GM12878 (cell line): ENCODE results near the gene IQUB. TPM values are rescaled to one million over a fixed set of nuclear protein-coding genes. Genes with fewer than 3 reads are reported as not detected.
A peak's percentile ranks its signal among the peaks of the same experiment; 100 is the strongest.

ENCODE experiments used
- ATAC-seq: fragments of 200-7000 bp; cut with Tn5 transposase; 3 replicates; pipeline ENCODE4 v1.9.1; 2020; ENCODE audit warnings: mild to moderate bottlenecking, moderate library complexity
- BruUV-seq: library from RNA; stranded (reverse); fragments of 400-500 nt; replicated peaks from 2 replicates; lab custom pipeline; 2021; lab: Mats Ljungman, UMichigan
- CTCF ChIA-PET: fragments of 300-600 bp; sonication (Branson Sonifier 250); formaldehyde crosslinking; extraction: SDS; loops from one replicate; lab custom pipeline; 2021; ENCODE audit warnings: inconsistent platforms; lab: Yijun Ruan, JAX
- POLR2A ChIA-PET: fragments of 350-600 bp; formaldehyde crosslinking; extraction: SDS; loops from one replicate; lab custom pipeline; 2021; ENCODE audit warnings: inconsistent platforms; lab: Charles Lee
- RAD21 ChIA-PET: fragments of 300-600 bp; sonication (Branson Sonifier 250); formaldehyde crosslinking; loops from one replicate; lab custom pipeline; 2023; ENCODE audit warnings: antibody characterized with exemption; ENCODE audit not compliant: unreplicated experiment; lab: Charles Lee
- SMC1A ChIA-PET: fragments of 300-600 bp; sonication (Branson Sonifier 250); formaldehyde crosslinking; loops from one replicate; lab custom pipeline; 2023; ENCODE audit not compliant: unreplicated experiment, uncharacterized antibody; lab: Charles Lee
- DNase-seq: peaks from one replicate; pipeline ENCODE4 v3.0.0-alpha.2; 2011; ENCODE audit warnings: low read depth, low spot score
- FAIRE-seq: peaks from 3 replicates; lab custom pipeline; 2011; peaks lifted over from hg19 to GRCh38; lab: Jason Lieb, UNC
- H2AFZ ChIP-seq: 2 replicates; pipeline ENCODE4 v1.6.0; 2011; ENCODE audit warnings: low read depth, low read length, control low read depth; ENCODE audit not compliant: control insufficient read depth
- H3K27ac ChIP-seq: 2 replicates; pipeline ENCODE4 v1.5.1; 2011; ENCODE audit warnings: control low read depth; ENCODE audit not compliant: control insufficient read depth, insufficient read depth
- H3K27me3 ChIP-seq, 2 experiments: replicated peaks in 1 of 2; 2 replicates each; pipeline versions ENCODE4 v1.6.0 to v1.6.1; 2011; ENCODE audit warnings: low read length in 1 of 2; ENCODE audit not compliant: control insufficient read depth in 2 of 2, insufficient read depth in 2 of 2
- H3K36me3 ChIP-seq, 2 experiments: 2 replicates each; pipeline ENCODE4 v1.5.1; 2011; ENCODE audit warnings: low read length in 1 of 2; ENCODE audit not compliant: control insufficient read depth in 2 of 2, insufficient read depth in 2 of 2
- H3K4me1 ChIP-seq: 2 replicates; pipeline ENCODE4 v1.6.1; 2011; ENCODE audit warnings: mild to moderate bottlenecking, low read length, moderate library complexity, mixed read lengths; ENCODE audit not compliant: control insufficient read depth, insufficient read depth
- H3K4me2 ChIP-seq: 2 replicates; pipeline ENCODE4 v1.6.0; 2011; ENCODE audit warnings: control low read depth; ENCODE audit not compliant: control insufficient read depth, insufficient read depth
- H3K4me3 ChIP-seq: fragments of 200-600 bp; sonication (generic); 2 replicates; pipeline ENCODE4 v1.5.1; 2016
- H3K79me2 ChIP-seq: 2 replicates; pipeline ENCODE4 v1.6.0; 2011; ENCODE audit warnings: low read length; ENCODE audit not compliant: control insufficient read depth, insufficient read depth
- H3K9ac ChIP-seq: 2 replicates; pipeline ENCODE4 v1.8.0; 2011; ENCODE audit warnings: low read length, control low read depth, mixed read lengths; ENCODE audit not compliant: control insufficient read depth, insufficient read depth
- H3K9me3 ChIP-seq: replicated peaks from 3 replicates; pipeline ENCODE4 v1.5.1; 2011; ENCODE audit warnings: mild to moderate bottlenecking, low read length; ENCODE audit not compliant: control insufficient read depth, insufficient read depth
- H4K20me1 ChIP-seq: 2 replicates; pipeline ENCODE4 v1.6.0; 2011; ENCODE audit not compliant: control insufficient read depth, insufficient read depth
- KLF5 ChIP-seq: fragments of 450-650 bp; IDR thresholded peaks from 2 replicates; pipeline ENCODE4 v1.6.1; 2014; ENCODE audit warnings: mild to moderate bottlenecking; ENCODE audit not compliant: partially characterized antibody
- SMAD5 ChIP-seq: IDR thresholded peaks from 2 replicates; pipeline ENCODE4 v1.6.1; 2016; ENCODE audit warnings: antibody characterized with exemption, low read depth
- SUZ12 ChIP-seq: fragments of 200-600 bp; sonication (generic); IDR thresholded peaks from one replicate; pipeline ENCODE4 v1.6.1; 2018; ENCODE audit warnings: antibody characterized with exemption, mild to moderate bottlenecking; ENCODE audit not compliant: unreplicated experiment
- TBL1XR1 ChIP-seq: IDR thresholded peaks from 2 replicates; pipeline ENCODE4 v1.6.1; 2012; ENCODE audit warnings: low read depth, low read length, improper control_type of control experiment
- WGBS: methylation state at CpG from one replicate; pipeline ENCODE4 v1.1.6; 2016; ENCODE audit warnings: low lambda C conversion rate; ENCODE audit not compliant: insufficient replicate concordance, insufficient coverage; ENCODE audit errors: missing lambda C conversion rate; 5-methylcytosine and 5-hydroxymethylcytosine counted together
- in situ Hi-C: fragments of 300-500 bp; cut with MboI; formaldehyde crosslinking; loops from 9 replicates; pipeline ENCODE4 v1.14.3; 2018; ENCODE audit warnings: mixed read lengths
- intact Hi-C: fragments of 100-400 bp; cut with micrococcal nuclease; formaldehyde crosslinking; loops from one replicate; pipeline ENCODE4 v1.14.2; 2022; ENCODE audit not compliant: unreplicated experiment
- polyA plus RNA-seq, 11 experiments: library from polyadenylated mRNA; depleted of rRNA in 4 of 11; unstranded in 6 of 11; stranded (reverse) in 5 of 11; fragments of >200 nt; fragmentation: Nextera tagmentation in 4 of 11; fragmentation: Illumina TruSeq in 1 of 11; extraction: Ambion mirVana in 4 of 11; extraction: Trizol in 1 of 11; gene quantifications; 1 replicate in 1 of 11; 2 replicates in 10 of 11; pipeline versions ENCODE4 v1.2.1 to v1.2.3, GENCODE V29; 2011 to 2016; ENCODE audit warnings: inconsistent platforms in 2 of 11, missing spikeins in 2 of 11, low read depth in 1 of 11
- total RNA-seq, 4 experiments: library from RNA; depleted of rRNA in 3 of 4; stranded (reverse); fragments of >200 nt in 3 of 4; fragmentation: Illumina TruSeq in 1 of 4; extraction: Trizol in 1 of 4; gene quantifications; 2 replicates each; pipeline versions ENCODE4 v1.2.1 to v1.2.3, GENCODE V29; 2013 to 2021
- TF ChIP-seq, protein P1 (sequence below), 3 experiments: IDR thresholded peaks in 2 of 3; conservative IDR thresholded peaks in 1 of 3; 2 replicates each; pipeline ENCODE4 v1.5.1; 2011; ENCODE audit warnings: low read depth in 3 of 3, low read length in 3 of 3, mild to moderate bottlenecking in 3 of 3, control low read depth in 2 of 3, moderate library complexity in 2 of 3, inconsistent platforms in 1 of 3, mixed read lengths in 1 of 3; ENCODE audit not compliant: control insufficient read depth in 2 of 3, insufficient read depth in 1 of 3; ENCODE audit errors: extremely low read depth in 1 of 3

Gene IQUB
- total and polyA plus RNA-seq, 10 of the 15 experiments (the other 5 are each of a cell fraction or from before 2014, with no cell fraction given): 0.04 to 0.08 TPM; not detected in 8

DNA sequence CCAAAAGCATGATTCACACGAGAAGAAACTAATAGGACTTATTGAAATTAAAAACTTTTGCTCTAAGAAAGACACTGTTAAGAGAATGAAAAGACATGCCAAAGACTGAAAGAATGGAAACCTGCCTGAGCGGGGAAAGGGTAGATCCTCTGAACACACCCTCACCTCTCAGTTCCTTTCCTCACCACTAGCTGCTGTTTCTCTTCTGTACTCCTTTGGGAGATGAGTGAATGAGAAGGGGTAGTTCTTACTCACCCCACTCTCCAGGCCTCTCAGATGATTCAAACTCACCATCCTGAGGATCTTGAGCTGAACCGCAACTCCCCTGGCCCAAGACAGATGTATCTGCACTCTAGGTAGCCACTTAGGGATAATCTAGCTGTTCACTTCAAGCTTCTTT lies 41.9 kb downstream of the IQUB start:
- Histone ChIP-seq H3K9ac (no peak overlapping the region), H3K36me3 (no peaks in the 10 kb centered on the region), H2AFZ (no peak overlapping the region), H3K4me1 (no peaks in the 10 kb centered on the region), H3K4me3 (no peak overlapping the region), H3K27ac (no peak overlapping the region), H3K27me3 (no peaks in the 10 kb centered on the region), H3K79me2 (no peaks in the 10 kb centered on the region), H3K4me2 (no peak overlapping the region), H4K20me1 (no peaks in the 10 kb centered on the region), H3K9me3 (no peaks in the 10 kb centered on the region)
- in situ Hi-C loops (loop anchor here (10.0 kb wide), 1 partner anchor 382 kb away; no protein-coding TSS in a partner anchor), intact Hi-C loops (loop anchor here (5.0 to 10.0 kb wide), 2 partner anchors 82 to 130 kb away; no protein-coding TSS in a partner anchor)
- ChIA-PET SMC1A (interaction anchor here (1.2 kb wide), 1 partner anchor 47 kb away, joined by 3 read pairs; no protein-coding TSS in a partner anchor), RAD21 (interaction anchor here (1.2 to 1.6 kb wide), 2 partner anchors 125 to 209 kb away, joined by 3 to 4 read pairs; no protein-coding TSS in a partner anchor), CTCF (interaction anchor here (0.6 to 5.8 kb wide), 12 partner anchors 9 to 385 kb away, joined by 3 to 62 read pairs (median 3); partner anchors contain the start of genes HYAL4, IQUB and NDUFA5), POLR2A (no interaction called here)
- no peak for DNase-seq
- ATAC-seq: peak; percentile 93
- BruUV-seq: no TSS peak
- no peak for FAIRE-seq
- 0% methylated on average over 3 of the region's 3 CpGs for WGBS
- no peak for TF ChIP-seq KLF5
- TF ChIP-seq, protein P1, sequence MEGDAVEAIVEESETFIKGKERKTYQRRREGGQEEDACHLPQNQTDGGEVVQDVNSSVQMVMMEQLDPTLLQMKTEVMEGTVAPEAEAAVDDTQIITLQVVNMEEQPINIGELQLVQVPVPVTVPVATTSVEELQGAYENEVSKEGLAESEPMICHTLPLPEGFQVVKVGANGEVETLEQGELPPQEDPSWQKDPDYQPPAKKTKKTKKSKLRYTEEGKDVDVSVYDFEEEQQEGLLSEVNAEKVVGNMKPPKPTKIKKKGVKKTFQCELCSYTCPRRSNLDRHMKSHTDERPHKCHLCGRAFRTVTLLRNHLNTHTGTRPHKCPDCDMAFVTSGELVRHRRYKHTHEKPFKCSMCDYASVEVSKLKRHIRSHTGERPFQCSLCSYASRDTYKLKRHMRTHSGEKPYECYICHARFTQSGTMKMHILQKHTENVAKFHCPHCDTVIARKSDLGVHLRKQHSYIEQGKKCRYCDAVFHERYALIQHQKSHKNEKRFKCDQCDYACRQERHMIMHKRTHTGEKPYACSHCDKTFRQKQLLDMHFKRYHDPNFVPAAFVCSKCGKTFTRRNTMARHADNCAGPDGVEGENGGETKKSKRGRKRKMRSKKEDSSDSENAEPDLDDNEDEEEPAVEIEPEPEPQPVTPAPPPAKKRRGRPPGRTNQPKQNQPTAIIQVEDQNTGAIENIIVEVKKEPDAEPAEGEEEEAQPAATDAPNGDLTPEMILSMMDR (IDR thresholded peaks at IDR 0.05 in 2 of 3, conservative IDR thresholded peaks at IDR 0.05 in 1 of 3; ENCODE audit: control insufficient read depth in 2 of 3, extremely low read depth in 1 of 3, insufficient read depth in 1 of 3, low read depth in 3 of 3, low read length in 3 of 3): peak in 1 of 3 experiments; percentile 37; a peak in 2 of 6 replicates

DNA sequence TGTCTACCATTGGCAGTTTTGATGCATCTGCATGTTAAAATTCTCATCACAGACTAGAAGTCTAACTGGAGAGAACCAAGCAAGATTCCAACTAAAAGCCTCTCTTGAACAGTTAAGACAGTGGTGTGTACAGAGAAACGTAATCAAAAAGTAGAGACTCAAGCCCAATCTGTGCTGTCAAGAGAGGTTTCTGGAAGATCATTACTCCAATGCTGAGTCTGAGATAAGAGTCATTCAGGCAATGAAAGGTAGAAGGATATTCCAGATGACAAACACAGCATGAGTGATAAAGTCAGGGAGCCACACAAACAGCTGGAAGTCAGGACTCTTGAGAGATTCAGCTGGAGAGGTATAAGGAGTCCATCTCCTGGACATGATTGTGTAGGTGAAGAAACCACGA lies 48.7 kb downstream of the IQUB start:
- POLR2A ChIA-PET: no interaction called here
- no peaks in the 10 kb centered on the region for H3K36me3 ChIP-seq
- no peak overlapping the region for H3K9ac ChIP-seq
- H3K79me2 ChIP-seq: no peaks in the 10 kb centered on the region
- no peaks in the 10 kb centered on the region for H4K20me1 ChIP-seq
- 0% methylated on average over 2 of the region's 2 CpGs for WGBS
- SMC1A ChIA-PET: no interaction called here
- ATAC-seq: no peak
- no peaks in the 10 kb centered on the region for H3K27me3 ChIP-seq
- RAD21 ChIA-PET: no interaction called here
- no peak overlapping the region for H2AFZ ChIP-seq
- no peaks in the 10 kb centered on the region for H3K9me3 ChIP-seq
- H3K27ac ChIP-seq: no peak overlapping the region
- intact Hi-C loops (no loop called here), in situ Hi-C loops (no loop called here)
- FAIRE-seq: no peak
- H3K4me2 ChIP-seq: no peak overlapping the region
- no peaks in the 10 kb centered on the region for H3K4me1 ChIP-seq
- no TSS peak for BruUV-seq
- TF ChIP-seq SMAD5 (no peak), TBL1XR1 (no peak), SUZ12 (no peak)
- H3K4me3 ChIP-seq: no peak overlapping the region
- DNase-seq: no peak
- CTCF ChIA-PET: interaction anchor here (2.8 kb wide), 1 partner anchor 9 kb away, joined by 19 read pairs; no protein-coding TSS in a partner anchor
